Measurements from ENCODE around the gene TMEM150C.

TMEM150C gene

DNA sequence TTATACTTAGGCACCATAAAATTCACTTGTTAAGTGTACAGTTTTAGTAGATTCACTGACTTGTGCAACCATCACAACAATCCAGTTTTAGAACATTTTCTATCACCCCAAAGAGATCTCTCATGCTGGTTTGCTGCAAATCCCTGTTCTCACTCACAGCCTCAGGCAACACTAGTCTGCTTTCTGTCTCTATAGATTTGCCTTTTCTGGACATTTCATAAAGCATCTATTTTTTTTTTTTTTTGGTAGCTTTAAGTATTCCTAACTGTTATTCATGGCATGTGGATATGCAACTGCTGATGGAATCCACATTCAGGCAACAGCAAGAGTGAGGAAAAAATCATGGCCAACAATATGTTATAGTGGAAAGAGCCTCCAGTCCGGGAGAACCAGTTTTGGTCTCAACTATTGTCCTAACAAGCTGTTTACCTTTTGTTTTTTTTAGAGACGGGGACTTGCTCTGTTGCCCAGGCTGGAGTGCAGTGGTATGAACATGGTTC is 27.0 kb upstream of the TMEM150C start:
- no peak for ATAC-seq
- no peak for TF ChIP-seq BACH2 (CRISPR knock-in tag; IDR thresholded peaks at IDR 0.05; ENCODE audit: borderline replicate concordance)
- TF ChIP-seq ZC3H10 (CRISPR knock-in tag; IDR thresholded peaks at IDR 0.05): no peak
- no peak for TF ChIP-seq SNAI2 (CRISPR knock-in tag; IDR thresholded peaks at IDR 0.05)
- TF ChIP-seq ESRRG (CRISPR knock-in tag; IDR thresholded peaks at IDR 0.05): no peak
- no peak for TF ChIP-seq OSR1 (CRISPR knock-in tag; IDR thresholded peaks at IDR 0.05)
- no peak for TF ChIP-seq ZNF70 (CRISPR knock-in tag; IDR thresholded peaks at IDR 0.05)
- TF ChIP-seq ZNF8 (CRISPR knock-in tag; IDR thresholded peaks at IDR 0.05): no peak
- TF ChIP-seq ARNTL (CRISPR knock-in tag; IDR thresholded peaks at IDR 0.05; ENCODE audit: borderline replicate concordance, low read depth): no peak
- no peak for TF ChIP-seq GLIS3 (CRISPR knock-in tag; IDR thresholded peaks at IDR 0.05)
- no peak for TF ChIP-seq ZFP3 (CRISPR knock-in tag; IDR thresholded peaks at IDR 0.05)
- no peak for TF ChIP-seq TCF4 (CRISPR knock-in tag; IDR thresholded peaks at IDR 0.05; ENCODE audit: borderline replicate concordance)
- TF ChIP-seq, protein P1, sequence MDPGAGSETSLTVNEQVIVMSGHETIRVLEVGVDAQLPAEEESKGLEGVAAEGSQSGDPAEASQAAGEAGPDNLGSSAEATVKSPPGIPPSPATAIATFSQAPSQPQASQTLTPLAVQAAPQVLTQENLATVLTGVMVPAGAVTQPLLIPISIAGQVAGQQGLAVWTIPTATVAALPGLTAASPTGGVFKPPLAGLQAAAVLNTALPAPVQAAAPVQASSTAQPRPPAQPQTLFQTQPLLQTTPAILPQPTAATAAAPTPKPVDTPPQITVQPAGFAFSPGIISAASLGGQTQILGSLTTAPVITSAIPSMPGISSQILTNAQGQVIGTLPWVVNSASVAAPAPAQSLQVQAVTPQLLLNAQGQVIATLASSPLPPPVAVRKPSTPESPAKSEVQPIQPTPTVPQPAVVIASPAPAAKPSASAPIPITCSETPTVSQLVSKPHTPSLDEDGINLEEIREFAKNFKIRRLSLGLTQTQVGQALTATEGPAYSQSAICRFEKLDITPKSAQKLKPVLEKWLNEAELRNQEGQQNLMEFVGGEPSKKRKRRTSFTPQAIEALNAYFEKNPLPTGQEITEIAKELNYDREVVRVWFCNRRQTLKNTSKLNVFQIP (CRISPR knock-in tag; IDR thresholded peaks at IDR 0.05; ENCODE audit: borderline replicate concordance, low read depth): no peak
- no peak for TF ChIP-seq ZNF565 (CRISPR knock-in tag; conservative IDR thresholded peaks at IDR 0.05; ENCODE audit: low read depth)
- TF ChIP-seq, protein P2, sequence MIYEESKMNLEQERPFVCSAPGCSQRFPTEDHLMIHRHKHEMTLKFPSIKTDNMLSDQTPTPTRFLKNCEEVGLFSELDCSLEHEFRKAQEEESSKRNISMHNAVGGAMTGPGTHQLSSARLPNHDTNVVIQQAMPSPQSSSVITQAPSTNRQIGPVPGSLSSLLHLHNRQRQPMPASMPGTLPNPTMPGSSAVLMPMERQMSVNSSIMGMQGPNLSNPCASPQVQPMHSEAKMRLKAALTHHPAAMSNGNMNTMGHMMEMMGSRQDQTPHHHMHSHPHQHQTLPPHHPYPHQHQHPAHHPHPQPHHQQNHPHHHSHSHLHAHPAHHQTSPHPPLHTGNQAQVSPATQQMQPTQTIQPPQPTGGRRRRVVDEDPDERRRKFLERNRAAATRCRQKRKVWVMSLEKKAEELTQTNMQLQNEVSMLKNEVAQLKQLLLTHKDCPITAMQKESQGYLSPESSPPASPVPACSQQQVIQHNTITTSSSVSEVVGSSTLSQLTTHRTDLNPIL (CRISPR knock-in tag; IDR thresholded peaks at IDR 0.05; ENCODE audit: low read depth): no peak
- TF ChIP-seq ISL1 (CRISPR knock-in tag; IDR thresholded peaks at IDR 0.05): no peak
- no peak for TF ChIP-seq PPARA (CRISPR knock-in tag; IDR thresholded peaks at IDR 0.05; ENCODE audit: borderline replicate concordance)
- TF ChIP-seq, protein P3, sequence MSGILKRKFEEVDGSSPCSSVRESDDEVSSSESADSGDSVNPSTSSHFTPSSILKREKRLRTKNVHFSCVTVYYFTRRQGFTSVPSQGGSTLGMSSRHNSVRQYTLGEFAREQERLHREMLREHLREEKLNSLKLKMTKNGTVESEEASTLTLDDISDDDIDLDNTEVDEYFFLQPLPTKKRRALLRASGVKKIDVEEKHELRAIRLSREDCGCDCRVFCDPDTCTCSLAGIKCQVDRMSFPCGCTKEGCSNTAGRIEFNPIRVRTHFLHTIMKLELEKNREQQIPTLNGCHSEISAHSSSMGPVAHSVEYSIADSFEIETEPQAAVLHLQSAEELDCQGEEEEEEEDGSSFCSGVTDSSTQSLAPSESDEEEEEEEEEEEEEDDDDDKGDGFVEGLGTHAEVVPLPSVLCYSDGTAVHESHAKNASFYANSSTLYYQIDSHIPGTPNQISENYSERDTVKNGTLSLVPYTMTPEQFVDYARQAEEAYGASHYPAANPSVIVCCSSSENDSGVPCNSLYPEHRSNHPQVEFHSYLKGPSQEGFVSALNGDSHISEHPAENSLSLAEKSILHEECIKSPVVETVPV (CRISPR knock-in tag; IDR thresholded peaks at IDR 0.05): no peak
- TF ChIP-seq CSDC2 (CRISPR knock-in tag; IDR thresholded peaks at IDR 0.05): no peak
- TF ChIP-seq ZFP30 (CRISPR knock-in tag; IDR thresholded peaks at IDR 0.05): no peak
- TF ChIP-seq, protein P4, sequence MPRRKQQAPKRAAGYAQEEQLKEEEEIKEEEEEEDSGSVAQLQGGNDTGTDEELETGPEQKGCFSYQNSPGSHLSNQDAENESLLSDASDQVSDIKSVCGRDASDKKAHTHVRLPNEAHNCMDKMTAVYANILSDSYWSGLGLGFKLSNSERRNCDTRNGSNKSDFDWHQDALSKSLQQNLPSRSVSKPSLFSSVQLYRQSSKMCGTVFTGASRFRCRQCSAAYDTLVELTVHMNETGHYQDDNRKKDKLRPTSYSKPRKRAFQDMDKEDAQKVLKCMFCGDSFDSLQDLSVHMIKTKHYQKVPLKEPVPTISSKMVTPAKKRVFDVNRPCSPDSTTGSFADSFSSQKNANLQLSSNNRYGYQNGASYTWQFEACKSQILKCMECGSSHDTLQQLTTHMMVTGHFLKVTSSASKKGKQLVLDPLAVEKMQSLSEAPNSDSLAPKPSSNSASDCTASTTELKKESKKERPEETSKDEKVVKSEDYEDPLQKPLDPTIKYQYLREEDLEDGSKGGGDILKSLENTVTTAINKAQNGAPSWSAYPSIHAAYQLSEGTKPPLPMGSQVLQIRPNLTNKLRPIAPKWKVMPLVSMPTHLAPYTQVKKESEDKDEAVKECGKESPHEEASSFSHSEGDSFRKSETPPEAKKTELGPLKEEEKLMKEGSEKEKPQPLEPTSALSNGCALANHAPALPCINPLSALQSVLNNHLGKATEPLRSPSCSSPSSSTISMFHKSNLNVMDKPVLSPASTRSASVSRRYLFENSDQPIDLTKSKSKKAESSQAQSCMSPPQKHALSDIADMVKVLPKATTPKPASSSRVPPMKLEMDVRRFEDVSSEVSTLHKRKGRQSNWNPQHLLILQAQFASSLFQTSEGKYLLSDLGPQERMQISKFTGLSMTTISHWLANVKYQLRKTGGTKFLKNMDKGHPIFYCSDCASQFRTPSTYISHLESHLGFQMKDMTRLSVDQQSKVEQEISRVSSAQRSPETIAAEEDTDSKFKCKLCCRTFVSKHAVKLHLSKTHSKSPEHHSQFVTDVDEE (CRISPR knock-in tag; IDR thresholded peaks at IDR 0.05): no peak

DNA sequence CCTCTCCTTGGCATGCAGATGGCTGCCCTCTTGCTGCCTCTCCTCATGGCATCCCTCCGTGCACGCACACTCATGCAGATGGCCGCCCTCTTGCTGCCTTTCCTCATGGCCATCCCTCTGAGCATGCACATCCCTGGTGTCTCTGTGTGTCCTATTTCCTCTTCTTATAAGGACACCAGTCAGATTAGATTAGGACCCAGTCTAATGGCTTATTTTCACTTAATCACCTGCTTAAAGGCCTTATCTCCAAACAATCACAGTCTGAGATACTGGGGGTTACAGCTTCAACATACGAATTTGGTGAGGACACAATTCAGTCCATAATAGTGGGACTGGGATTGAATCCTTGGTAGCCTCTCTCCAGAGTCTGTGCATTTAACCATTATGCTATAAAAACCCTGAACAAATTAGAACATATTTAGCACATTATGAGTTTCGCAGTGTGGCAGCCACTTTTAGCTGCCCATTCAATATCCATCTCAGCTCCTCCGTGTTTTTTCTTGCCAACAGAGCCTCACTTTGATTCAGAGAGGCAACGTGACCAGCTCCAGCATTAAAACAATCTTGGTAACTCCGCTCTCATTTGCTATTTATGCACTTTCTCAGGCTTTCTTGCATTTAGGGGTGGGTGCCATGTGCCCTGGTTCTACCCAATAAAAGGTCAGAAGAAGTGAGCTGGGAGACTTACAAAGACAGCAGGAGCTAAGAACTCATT is 26.2 kb upstream of the TMEM150C start:
- ATAC-seq: no peak
- no peak for TF ChIP-seq CSDC2 (CRISPR knock-in tag; IDR thresholded peaks at IDR 0.05)
- TF ChIP-seq SNAI2 (CRISPR knock-in tag; IDR thresholded peaks at IDR 0.05): no peak
- TF ChIP-seq, protein P3 (CRISPR knock-in tag; IDR thresholded peaks at IDR 0.05): no peak
- TF ChIP-seq, protein P4 (CRISPR knock-in tag; IDR thresholded peaks at IDR 0.05): no peak
- no peak for TF ChIP-seq OSR1 (CRISPR knock-in tag; IDR thresholded peaks at IDR 0.05)
- TF ChIP-seq, protein P2 (CRISPR knock-in tag; IDR thresholded peaks at IDR 0.05; ENCODE audit: low read depth): no peak
- no peak for TF ChIP-seq ARNTL (CRISPR knock-in tag; IDR thresholded peaks at IDR 0.05; ENCODE audit: borderline replicate concordance, low read depth)
- no peak for TF ChIP-seq ZFP3 (CRISPR knock-in tag; IDR thresholded peaks at IDR 0.05)
- TF ChIP-seq ESRRG (CRISPR knock-in tag; IDR thresholded peaks at IDR 0.05): no peak
